ENCODE data around the gene ACVR2A. TPM values are rescaled to one million over a fixed set of nuclear protein-coding genes. Genes with fewer than 3 reads are reported as not detected.

The ACVR2A gene
- total RNA-seq, 2 experiments from 2014 or later, result 5.0 to 5.8 TPM

DNA sequence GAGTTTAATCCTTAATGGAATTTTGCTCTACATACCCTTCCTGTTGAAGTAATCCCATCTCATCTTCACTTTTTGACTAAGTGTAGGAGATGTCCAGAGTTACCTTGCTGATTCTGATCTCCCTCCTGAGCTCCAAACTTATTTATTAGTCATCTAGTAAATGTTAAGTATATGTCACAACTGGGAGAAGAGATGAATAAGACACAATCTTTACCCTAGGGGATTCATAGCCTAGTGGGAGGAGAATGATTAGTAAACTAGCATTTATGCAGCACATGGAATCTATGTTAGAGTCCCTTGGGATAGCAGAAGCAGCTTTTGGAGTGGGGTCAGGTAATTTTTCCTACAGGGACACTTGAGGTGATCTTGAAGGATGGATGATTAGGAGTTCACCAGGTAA, 20.7 kb downstream of the ACVR2A start:
- H3K36me3 Mint-ChIP-seq, result no peaks in the 10 kb centered on the region

DNA sequence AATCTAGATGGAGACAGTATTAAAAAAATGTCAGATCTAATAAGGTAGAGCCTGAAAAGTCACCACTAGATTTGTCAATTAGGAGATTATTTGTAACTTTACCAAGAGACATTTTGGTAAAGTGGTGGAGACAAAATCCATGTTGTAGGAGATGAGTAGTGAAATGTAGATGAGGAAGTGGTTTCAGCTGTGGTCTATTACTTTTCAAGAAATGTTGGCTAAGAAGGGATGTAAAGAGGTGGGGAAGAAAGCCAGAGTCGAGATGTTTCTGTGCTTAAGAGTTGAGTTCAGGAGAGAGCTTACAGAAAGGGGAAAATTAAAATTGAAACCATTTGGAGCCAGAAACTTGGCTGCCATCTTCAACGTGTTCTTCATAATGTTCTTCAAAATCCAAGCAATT, 22.2 kb downstream of the ACVR2A start:
- ATAC-seq (ENCODE audit: low read depth) (peak; percentile 68), DNase-seq (no peak)
- no peak overlapping the region for H3K4me3 Mint-ChIP-seq
- no peaks in the 10 kb centered on the region for H3K36me3 Mint-ChIP-seq
- POLR2A ChIA-PET, result no interaction called here
- peaks cover 9% of the 10 kb centered on the region for H3K4me1 Mint-ChIP-seq
- no peaks in the 10 kb centered on the region for H3K27me3 Mint-ChIP-seq
- H3K27ac Mint-ChIP-seq, result no peak overlapping the region
- no peaks in the 10 kb centered on the region for H3K9me3 Mint-ChIP-seq

More for the DNA sequence above, 20.7 kb downstream of the ACVR2A start:
- ATAC-seq (ENCODE audit: low read depth), result no peak
- POLR2A ChIA-PET, result no interaction called here
- no peak for DNase-seq
- H3K9me3 Mint-ChIP-seq, result no peaks in the 10 kb centered on the region
- H3K27ac Mint-ChIP-seq, result no peak overlapping the region
- H3K4me3 Mint-ChIP-seq, result no peak overlapping the region
- H3K27me3 Mint-ChIP-seq, result no peaks in the 10 kb centered on the region
- H3K4me1 Mint-ChIP-seq, result peaks cover 9% of the 10 kb centered on the region

DNA sequence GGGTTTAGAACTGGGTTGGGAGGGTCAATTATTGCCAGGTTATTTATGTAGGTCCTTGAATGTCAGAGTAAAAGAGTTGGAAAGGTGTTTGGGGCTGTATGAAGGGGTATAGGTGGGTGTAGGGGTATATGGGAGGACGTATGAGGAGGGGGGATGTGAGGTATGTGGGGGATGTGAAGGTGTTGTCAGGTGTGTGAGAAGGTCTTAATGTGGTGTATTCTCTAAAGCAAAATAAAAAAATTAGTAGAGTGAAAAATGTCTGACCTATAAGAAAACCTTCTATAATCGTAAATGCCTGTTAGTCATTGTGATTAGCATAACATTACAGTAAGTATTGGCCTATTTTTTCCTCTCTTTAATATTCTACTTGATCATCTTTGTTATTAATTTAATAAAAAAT, 25.1 kb downstream of the ACVR2A start:
- no peak for DNase-seq
- ATAC-seq (ENCODE audit: low read depth), result no peak
- Mint-ChIP-seq H3K27ac (no peak overlapping the region), H3K9me3 (peaks cover 1% of the 10 kb centered on the region), H3K27me3 (no peaks in the 10 kb centered on the region), H3K36me3 (no peaks in the 10 kb centered on the region), H3K4me1 (no peaks in the 10 kb centered on the region), H3K4me3 (no peak overlapping the region)
- POLR2A ChIA-PET, result no interaction called here

DNA sequence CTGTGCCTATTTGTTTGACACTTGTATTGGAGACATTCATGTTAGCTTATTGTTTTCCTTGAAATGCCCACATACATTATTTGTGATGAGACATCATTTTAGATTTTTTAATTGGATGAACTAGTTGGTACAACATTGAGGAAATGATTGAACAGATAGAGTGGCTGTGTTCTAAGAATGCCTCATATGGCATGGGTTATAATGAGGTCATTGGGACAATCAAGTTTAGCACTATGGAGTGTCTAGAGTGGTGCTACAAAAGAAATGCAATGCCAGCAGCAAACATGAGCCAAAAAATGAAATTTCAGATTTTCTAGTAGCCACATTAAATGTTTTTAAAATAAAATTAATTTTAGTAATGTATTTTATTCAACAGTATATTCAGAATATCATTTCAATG, 28.1 kb downstream of the ACVR2A start:
- DNase-seq (no peak), ATAC-seq (ENCODE audit: low read depth) (no peak)
- H3K4me3 Mint-ChIP-seq, result no peak overlapping the region
- peaks cover 1% of the 10 kb centered on the region for H3K9me3 Mint-ChIP-seq
- no peaks in the 10 kb centered on the region for H3K4me1 Mint-ChIP-seq
- POLR2A ChIA-PET, result no interaction called here
- H3K27me3 Mint-ChIP-seq, result no peaks in the 10 kb centered on the region
- no peaks in the 10 kb centered on the region for H3K36me3 Mint-ChIP-seq
- no peak overlapping the region for H3K27ac Mint-ChIP-seq

DNA sequence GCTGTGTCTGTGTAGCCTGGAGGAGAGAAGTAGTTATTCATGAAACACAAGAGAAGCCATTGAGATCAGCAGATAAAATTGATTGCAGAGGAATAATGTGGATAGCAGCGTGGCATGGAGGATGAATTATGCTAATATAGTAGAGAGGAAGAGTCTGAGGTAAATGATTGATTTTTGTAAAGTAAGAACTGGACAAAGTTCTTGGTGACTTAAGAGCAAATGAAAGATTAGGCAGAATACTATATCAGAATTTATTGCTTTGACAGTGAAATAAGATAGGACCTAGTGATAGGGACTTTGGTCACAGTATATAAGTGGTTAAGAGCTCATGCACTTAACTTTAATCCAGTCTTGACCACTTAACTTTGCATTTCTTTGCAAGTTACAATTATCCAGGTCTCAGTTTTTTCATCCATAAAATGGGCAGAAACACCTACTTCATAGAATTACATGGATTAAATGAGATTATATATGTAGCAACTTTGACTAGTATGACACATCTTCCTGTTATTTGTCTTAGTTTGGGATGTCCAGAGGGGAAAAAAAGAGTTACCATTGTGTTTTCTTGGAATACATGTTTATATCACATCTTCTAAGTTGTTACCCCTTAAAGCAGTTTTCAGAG, 29.1 kb downstream of the ACVR2A start:
- no peaks in the 10 kb centered on the region for H3K4me1 Mint-ChIP-seq
- H3K4me3 Mint-ChIP-seq, result no peak overlapping the region

DNA sequence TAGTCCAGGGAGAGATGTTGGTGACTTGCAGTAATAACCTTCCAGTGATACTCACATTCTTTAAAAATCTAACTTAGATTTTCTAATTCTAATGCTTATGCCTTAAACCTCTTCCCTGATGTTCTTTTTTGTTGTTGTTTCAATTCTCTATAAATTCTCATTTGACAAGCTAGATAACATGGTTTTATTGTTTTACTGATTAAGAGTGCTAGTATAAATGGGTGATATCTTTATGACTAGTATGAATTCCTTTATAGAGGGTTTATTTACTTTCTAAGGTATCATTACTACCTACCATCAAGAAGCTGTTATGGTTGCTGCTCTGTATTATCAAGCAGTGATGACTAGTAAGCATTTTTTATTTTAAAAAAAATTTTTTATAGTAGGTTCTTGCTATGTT, 35.0 kb downstream of the ACVR2A start:
- Mint-ChIP-seq H3K27ac (no peak overlapping the region), H3K4me1 (peaks cover 4% of the 10 kb centered on the region), H3K27me3 (peaks cover 2% of the 10 kb centered on the region), H3K4me3 (no peak overlapping the region), H3K9me3 (no peaks in the 10 kb centered on the region), H3K36me3 (peaks cover 3% of the 10 kb centered on the region)
- ATAC-seq (ENCODE audit: low read depth), result no peak
- no peak for DNase-seq
- POLR2A ChIA-PET, result no interaction called here

More for the DNA sequence above, 29.1 kb downstream of the ACVR2A start:
- ATAC-seq (ENCODE audit: low read depth), result no peak
- H3K27ac Mint-ChIP-seq, result no peak overlapping the region
- peaks cover 1% of the 10 kb centered on the region for H3K9me3 Mint-ChIP-seq
- peaks cover under 1% of the 10 kb centered on the region for H3K27me3 Mint-ChIP-seq
- no peaks in the 10 kb centered on the region for H3K36me3 Mint-ChIP-seq
- no peak for DNase-seq
- POLR2A ChIA-PET, result no interaction called here

DNA sequence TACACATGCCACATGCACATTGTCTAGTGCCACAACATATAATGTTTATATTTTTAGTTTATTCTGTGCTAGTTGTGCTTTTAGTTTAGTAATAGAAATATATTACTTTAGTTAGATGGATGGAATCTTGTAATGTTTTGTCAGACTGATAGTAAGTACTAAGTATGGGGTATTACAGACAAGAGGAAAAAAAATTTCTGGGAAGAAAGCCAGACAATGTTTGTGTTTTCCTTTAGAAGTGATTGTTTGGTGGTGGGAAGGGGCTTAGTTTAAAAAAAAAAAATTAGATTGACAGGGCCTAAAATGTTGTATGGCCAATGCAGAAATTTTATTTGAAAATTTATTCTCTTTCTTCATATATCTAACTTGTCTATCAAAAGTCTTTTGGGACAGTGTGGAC, 37.8 kb downstream of the ACVR2A start:
- Mint-ChIP-seq H3K4me1 (peaks cover 6% of the 10 kb centered on the region), H3K27ac (no peak overlapping the region), H3K4me3 (no peak overlapping the region), H3K36me3 (peaks cover 3% of the 10 kb centered on the region), H3K27me3 (peaks cover 2% of the 10 kb centered on the region), H3K9me3 (no peaks in the 10 kb centered on the region)
- ATAC-seq (ENCODE audit: low read depth) (no peak), DNase-seq (no peak)
- POLR2A ChIA-PET, result no interaction called here

DNA sequence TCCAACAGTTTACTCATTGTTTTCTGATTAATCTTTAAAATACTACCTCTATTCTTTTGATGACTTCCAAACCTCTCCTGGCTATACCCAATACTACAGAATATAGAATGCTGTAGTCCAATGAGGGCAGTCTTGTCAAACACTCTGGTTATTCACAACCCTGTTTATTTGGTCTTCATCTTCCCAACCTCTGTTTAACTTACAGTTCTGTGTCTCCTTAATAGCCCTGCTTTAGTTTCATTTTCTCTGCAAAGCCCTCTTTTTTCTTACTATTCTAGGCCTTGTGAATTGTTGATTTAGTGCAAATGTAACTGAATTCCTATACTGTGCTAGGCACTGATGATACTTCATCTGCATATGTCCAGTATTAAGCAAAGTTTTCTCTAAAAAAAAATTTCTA, 40.0 kb downstream of the ACVR2A start:
- Mint-ChIP-seq H3K36me3 (peaks cover 3% of the 10 kb centered on the region), H3K27ac (no peak overlapping the region), H3K4me3 (peak overlapping the region; percentile 38), H3K9me3 (no peaks in the 10 kb centered on the region), H3K4me1 (peaks cover 6% of the 10 kb centered on the region), H3K27me3 (no peaks in the 10 kb centered on the region)
- DNase-seq, result no peak
- POLR2A ChIA-PET, result no interaction called here
- ATAC-seq (ENCODE audit: low read depth), result no peak

DNA sequence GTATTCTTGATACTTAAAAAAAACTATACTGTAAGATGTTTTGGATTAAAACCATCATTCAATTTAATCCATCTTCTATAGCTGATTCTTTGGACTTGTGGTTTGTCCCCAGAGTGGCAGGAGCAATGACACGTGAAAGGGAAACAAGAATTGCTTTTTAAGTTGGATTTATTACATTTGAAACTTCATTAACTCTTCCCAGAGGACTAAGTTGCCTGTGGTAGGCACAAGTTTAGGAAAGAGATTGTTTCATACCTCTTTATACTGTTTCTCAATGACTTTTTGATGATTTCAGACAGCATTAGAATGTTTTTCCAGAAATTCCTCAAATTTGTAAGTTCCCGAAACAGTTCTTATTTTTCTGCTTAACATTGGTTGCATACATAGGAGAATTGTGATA, 41.3 kb downstream of the ACVR2A start:
- Mint-ChIP-seq H3K27me3 (no peaks in the 10 kb centered on the region), H3K9me3 (no peaks in the 10 kb centered on the region), H3K27ac (no peak overlapping the region), H3K4me3 (no peak overlapping the region), H3K36me3 (no peaks in the 10 kb centered on the region), H3K4me1 (peaks cover 4% of the 10 kb centered on the region)
- POLR2A ChIA-PET, result no interaction called here
- DNase-seq (no peak), ATAC-seq (ENCODE audit: low read depth) (no peak)

DNA sequence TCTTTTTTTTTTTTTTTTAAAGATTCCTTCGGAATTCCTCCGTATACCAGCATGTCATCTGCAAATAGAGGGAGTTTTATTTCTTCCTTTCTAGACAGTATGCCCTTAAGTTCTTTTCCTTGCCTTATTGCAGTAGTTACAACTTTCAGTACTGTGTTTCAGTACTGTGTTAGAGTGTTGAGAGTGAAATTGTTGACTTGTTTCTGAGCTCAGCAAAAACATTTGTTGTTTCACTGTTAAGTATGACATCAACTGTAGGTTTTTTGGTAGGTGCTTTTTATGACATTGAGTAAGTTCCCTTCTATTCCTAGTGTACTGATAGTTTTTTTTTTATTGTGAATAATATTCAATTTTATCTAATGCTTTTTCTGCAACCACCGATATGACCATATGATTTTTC, 43.9 kb downstream of the ACVR2A start:
- ATAC-seq (ENCODE audit: low read depth), result no peak
- Mint-ChIP-seq H3K36me3 (peaks cover under 1% of the 10 kb centered on the region), H3K9me3 (peaks cover under 1% of the 10 kb centered on the region), H3K27me3 (no peaks in the 10 kb centered on the region), H3K27ac (no peak overlapping the region), H3K4me1 (peaks cover 4% of the 10 kb centered on the region), H3K4me3 (no peak overlapping the region)
- POLR2A ChIA-PET, result no interaction called here
- DNase-seq, result no peak

DNA sequence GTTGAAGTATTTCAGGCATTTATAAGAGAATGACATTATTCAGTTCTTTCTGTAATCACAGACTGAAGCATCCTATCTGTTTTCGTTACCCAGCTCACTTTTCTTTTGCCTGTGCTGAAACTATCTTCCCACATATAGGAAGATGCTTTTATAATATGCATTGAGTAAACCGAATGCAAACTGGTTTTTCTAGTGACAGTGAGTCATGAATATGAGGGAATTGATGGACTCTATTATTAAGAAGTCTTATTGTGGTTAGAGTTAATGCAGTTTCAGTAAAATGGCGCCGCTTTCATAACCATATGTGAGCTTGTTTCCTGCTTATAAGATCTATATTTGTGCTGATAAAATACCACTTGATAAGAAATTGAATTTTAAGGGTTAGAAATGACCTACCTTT, 59.2 kb downstream of the ACVR2A start:
- H3K36me3 Mint-ChIP-seq, result peaks cover 4% of the 10 kb centered on the region

DNA sequence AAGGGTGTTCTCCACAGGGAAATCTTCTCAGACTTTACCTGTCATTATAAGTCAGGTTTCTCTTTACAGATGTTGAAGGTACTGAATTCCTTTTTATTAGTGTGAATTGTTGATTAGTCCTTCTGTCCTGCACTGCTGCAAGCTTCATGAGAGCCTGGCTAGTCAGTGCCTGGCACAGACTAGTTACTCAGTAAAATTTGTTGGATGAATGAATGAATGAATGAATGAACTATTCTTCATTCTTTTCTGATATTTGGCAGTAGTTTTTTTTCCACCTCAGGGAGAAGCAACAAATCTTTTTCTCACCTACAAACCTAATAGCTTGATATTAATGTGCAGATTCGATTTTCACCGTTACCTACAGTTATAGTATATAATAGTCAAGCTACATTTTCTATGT, 64.3 kb downstream of the ACVR2A start:
- Mint-ChIP-seq H3K36me3 (peaks cover 4% of the 10 kb centered on the region), H3K9me3 (no peaks in the 10 kb centered on the region), H3K27me3 (no peaks in the 10 kb centered on the region), H3K4me3 (no peak overlapping the region), H3K27ac (no peak overlapping the region), H3K4me1 (peaks cover 1% of the 10 kb centered on the region)
- POLR2A ChIA-PET, result no interaction called here
- ATAC-seq (ENCODE audit: low read depth) (no peak), DNase-seq (no peak)

More for the DNA sequence above, 59.2 kb downstream of the ACVR2A start:
- DNase-seq, result no peak
- no peaks in the 10 kb centered on the region for H3K4me1 Mint-ChIP-seq
- H3K9me3 Mint-ChIP-seq, result no peaks in the 10 kb centered on the region
- POLR2A ChIA-PET, result no interaction called here
- ATAC-seq (ENCODE audit: low read depth), result no peak
- no peak overlapping the region for H3K4me3 Mint-ChIP-seq
- H3K27me3 Mint-ChIP-seq, result no peaks in the 10 kb centered on the region
- no peak overlapping the region for H3K27ac Mint-ChIP-seq

DNA sequence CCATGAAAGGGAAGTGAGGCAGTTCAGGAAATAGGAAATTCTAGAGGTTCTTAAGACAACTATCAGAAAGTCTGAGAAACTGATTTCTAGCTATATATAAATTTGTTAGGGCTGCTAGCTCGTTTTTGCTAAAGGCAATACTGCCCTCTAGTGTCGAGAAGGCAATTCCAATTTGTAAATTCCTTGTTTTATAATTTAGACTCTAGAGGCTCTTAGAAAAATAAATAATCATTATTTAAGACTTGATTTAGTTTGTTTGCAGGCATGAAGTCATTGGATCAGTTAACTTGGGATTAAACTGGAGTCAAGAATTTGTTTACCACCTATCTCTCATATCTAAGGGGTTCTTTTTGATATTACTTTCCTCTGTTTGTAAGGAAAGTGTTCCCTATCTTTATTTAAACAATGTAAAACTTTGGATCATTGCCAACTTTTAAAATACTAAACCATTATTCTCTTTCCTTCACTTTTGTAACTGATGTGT, 66.2 kb downstream of the ACVR2A start:
- no peak for ATAC-seq (ENCODE audit: low read depth)
- H3K4me1 Mint-ChIP-seq, result peaks cover 1% of the 10 kb centered on the region
- no peak for DNase-seq
- H3K36me3 Mint-ChIP-seq, result peaks cover 4% of the 10 kb centered on the region
- H3K27me3 Mint-ChIP-seq, result no peaks in the 10 kb centered on the region
- POLR2A ChIA-PET, result no interaction called here
- H3K4me3 Mint-ChIP-seq, result no peak overlapping the region
- no peaks in the 10 kb centered on the region for H3K9me3 Mint-ChIP-seq
- H3K27ac Mint-ChIP-seq, result no peak overlapping the region

DNA sequence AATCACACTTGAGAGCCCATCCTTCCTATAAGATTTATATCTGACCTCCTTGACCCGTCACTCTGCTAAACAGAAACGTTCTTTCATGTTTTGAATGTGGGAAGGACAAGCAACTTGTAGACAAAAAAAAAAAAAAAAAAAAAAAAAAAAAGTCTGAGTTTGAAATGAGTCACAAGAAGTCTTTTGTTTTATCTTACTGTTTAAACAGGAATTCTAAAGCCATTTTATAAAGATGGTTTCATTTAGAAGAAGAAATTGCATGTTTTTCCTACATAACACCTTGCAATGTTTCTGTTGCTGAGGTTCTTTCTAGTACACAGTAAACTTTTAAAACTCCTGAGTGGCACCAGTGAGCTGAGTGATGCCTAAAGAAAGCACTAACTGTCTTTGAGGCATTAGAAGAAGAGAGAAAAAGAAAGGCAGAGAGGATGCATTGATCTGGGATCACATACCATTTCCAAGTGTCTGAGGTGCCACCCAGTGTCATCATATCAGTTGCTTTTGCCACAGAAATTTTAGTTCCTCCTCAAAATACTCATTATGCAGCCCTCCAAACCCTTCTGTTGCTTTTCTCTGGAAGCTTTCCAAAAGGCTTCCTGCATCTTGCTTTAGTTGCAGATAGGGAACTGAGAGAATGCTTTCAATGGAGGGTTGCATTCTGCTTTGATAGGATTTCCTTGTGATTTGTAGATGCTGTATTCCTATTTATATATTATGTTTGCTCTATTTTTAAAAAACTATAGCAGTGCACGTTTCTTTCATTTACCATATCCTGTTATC, 69.1 kb downstream of the ACVR2A start:
- no peak for DNase-seq
- POLR2A ChIA-PET, result no interaction called here
- Mint-ChIP-seq H3K27me3 (no peaks in the 10 kb centered on the region), H3K4me1 (peaks cover 1% of the 10 kb centered on the region), H3K36me3 (no peaks in the 10 kb centered on the region), H3K9me3 (no peaks in the 10 kb centered on the region), H3K27ac (no peak overlapping the region), H3K4me3 (no peak overlapping the region)
- ATAC-seq (ENCODE audit: low read depth), result no peak

Measured in activated naive CD8-positive, alpha-beta T cell treated with anti-CD3 and anti-CD28 coated beads, Interleukin-2, amount 10 ng/mL, durations not matched to agents 7 days and 5 days (primary cell).